ENCODE measurements around the gene FAM20C. TPM values are rescaled to one million over a fixed set of nuclear protein-coding genes. Genes with fewer than 3 reads are reported as not detected.

Gene FAM20C
- total and polyA plus RNA-seq, 10 of the 15 experiments (the other 5 are each of a cell fraction or from before 2014, with no cell fraction given) = 0.44 TPM; not detected in 9

DNA sequence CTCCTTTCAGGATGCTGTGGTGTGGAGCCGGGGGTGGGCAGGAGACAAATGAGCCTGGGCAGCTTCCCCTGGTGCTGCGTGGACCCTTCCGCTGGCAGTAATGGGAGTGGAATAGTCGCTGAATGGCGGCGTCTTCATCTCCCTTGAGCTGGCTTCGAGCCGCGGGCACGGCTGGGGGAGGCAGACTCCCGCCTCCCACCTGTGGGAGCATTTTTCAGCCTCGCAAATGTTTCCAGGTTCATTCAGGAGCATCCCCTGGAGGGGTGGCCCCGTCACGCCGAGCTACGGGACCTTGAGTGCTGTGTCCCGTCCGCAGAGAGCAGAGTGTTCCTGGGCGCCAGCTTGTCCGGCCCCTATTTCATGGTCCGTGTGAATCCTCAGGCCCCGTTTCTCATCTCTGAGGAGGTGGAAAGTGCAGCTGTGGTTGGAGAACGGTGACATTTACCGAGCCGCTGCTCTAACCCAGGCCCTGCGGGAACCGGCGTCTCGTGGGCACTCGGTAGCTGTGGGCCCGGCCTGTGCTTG, 18.1 kb downstream of the FAM20C start (continued):
- TF ChIP-seq ZNF384 (IDR thresholded peaks at IDR 0.05; ENCODE audit: borderline replicate concordance, low read depth, low read length) (no peak), TCF7 (IDR thresholded peaks at IDR 0.05; ENCODE audit: borderline replicate concordance) (no peak), RFX5 (IDR thresholded peaks at IDR 0.05; ENCODE audit: low read depth, low read length) (no peak), CEBPZ (IDR thresholded peaks at IDR 0.05; ENCODE audit: low read depth, low read length) (no peak), RB1 (IDR thresholded peaks at IDR 0.05; ENCODE audit: borderline replicate concordance) (no peak), FOXM1 (IDR thresholded peaks at IDR 0.05; ENCODE audit: low read depth, low read length) (no peak), JUND (IDR thresholded peaks at IDR 0.05; ENCODE audit: low read depth, low read length) (no peak), NFIC (IDR thresholded peaks at IDR 0.05; ENCODE audit: low read depth, low read length) (no peak), NFYA (IDR thresholded peaks at IDR 0.05; ENCODE audit: borderline replicate concordance, low read depth, low read length) (no peak), ZSCAN29 (IDR thresholded peaks at IDR 0.05) (no peak), STAT3 (IDR thresholded peaks at IDR 0.05; ENCODE audit: low read depth, low read length) (no peak), GATAD2B (conservative IDR thresholded peaks at IDR 0.05; ENCODE audit: low read depth) (no peak)
